Effector CD8-positive, alpha-beta T cell (primary cell): ENCODE measurements around the gene BAIAP2.

Experiments
- DNase-seq: peaks from one replicate; lab custom pipeline; 2025; lab: John Stamatoyannopoulos, UW

BAIAP2 gene

DNA sequence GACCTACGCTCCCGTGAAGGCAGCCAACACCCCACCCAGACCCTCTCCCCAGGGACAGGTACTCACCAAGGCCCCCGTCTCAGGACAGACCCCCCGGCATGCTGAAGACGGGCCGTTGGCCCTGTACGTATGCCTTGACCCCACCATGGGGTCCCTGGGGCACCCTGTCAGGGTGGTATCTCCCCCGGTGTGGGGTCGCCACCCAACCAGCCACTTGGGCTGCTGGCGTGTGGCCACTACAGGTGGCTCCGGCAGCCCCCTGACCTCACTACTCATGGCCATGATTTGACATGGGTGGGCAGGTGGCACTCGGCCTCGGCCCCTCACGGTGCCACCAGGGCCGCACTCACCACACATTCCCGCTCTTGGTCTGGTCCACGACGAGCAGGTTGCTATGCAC is 89.4 kb downstream of the BAIAP2 start:
- DNase-seq: no peak

DNA sequence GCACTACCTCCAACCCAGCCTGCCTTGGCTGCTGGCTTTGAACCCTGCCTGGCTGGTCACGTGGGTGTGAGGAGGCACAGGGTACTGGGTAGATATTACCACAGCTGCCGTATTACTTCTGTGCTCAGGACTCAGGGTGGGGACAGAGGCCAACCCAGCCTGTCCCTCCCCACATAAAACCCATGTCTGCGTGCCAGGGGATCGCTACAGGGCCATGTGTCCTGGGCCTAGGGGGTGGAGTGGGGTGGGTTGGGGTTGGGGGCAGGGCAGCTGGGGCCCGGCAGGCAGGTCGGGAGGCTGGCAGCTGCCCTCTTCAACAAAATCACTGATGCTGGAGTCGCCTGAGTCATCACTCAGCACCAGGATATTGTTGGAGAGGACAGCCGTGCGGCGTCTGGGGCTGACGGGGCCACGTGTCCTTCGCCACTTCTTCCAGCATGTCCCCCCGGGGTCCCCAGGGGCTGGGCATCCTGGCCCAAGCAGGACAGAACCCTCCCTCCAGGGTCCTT is 90.7 kb downstream of the BAIAP2 start:
- no peak for DNase-seq

- no peak for DNase-seq
Observed at GRCh38 chr17:81126281-81127132, 91.6 kb downstream of the BAIAP2 start.

GRCh38 chr17:81127133-81127455 is 92.1 kb downstream of the BAIAP2 start:
- no peak for DNase-seq

GRCh38 chr17:81127526-81128177 is 92.7 kb downstream of the BAIAP2 start:
- DNase-seq: no peak

DNA sequence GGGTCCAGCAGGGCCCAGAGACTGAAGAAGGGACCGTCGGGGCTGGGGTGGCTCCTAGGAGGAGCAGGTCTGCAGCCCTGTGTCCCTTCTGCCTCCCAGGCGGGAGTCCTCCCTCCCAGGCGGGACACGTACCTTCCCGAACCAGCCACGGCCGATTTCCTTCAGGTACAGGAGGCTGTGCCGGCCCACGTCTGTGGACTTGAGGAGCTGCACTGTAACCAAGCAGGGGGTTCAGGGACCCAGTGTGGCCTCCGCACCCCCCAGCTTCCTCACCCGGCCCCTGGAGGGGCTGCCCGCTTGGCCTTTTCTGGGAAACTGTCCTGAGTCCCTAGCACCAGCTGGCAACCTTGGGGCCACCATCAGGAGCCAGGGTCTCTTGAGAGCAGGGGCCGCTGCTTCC is 93.4 kb downstream of the BAIAP2 start:
- no peak for DNase-seq

DNA sequence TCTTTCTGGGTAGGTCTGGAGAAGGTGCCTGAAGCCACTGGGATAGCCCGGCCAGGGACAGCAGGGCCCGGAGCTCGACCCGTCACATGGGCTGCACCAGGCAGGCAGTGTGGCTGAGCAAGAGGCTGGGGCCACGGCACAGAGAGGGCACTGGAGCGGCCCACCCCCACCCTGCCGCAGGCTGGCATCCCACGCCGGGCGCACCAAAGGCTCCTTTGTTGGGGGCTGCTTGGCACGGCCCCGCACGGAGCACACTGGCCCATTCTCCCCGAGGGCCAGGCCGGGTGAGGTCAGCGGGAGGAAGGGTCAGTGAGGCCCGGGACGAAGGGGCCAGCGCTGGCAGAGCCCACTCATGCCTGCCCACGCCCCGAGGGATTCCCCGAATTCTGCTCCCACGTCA is 93.8 kb downstream of the BAIAP2 start:
- no peak for DNase-seq

DNA sequence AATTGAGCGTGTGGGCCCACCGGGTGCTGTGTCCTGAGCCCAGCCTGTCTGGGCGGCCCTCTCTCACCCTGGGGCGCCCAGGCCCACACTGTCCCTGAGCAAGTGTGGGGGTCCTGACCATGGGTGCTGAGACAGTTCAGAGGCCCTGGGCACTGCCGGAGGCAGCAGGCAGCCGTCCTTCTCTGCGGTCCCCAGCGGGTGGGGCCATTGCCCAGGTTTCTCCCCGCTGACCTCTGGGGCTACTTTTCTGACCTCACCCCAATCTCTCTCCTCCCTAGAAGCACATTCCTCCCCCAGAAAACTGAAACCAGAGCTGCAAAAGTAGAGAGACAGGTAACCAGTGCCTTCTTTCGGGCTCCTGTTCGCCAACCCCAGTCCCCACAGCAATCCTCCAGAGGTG is 94.3 kb downstream of the BAIAP2 start:
- no peak for DNase-seq

DNA sequence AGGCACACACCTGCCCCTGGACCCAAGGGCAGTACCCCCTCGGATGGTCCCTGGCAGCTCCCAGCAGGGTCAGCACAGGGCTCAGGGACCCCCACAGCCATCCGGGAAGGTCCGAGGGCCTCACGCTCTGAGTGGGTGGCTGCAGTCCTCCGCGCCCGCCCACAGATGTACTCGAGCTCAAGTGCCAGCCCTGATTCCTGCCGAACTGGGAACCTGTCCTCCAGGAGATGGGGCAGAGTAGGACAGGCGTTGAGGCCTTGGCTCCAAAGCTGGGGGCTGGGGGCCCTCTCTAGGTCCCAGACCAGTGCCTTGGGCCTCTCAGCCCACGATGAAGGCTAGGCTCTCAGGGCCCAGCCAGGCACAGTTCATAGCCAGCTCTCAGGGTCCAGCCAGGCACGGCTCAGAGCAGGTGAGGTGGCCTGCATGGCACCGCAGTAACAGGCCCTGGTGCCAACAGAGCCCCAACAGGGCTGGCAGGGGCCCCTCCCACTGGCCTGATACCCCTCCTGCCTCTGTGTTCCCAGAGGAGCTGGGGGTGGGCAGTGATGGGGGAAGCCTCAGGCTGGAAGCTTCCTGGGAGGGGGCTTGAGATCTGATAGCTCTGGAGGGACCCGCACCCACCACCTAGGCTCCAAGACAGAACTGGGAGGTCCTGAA is 94.9 kb downstream of the BAIAP2 start:
- DNase-seq: no peak

GRCh38 chr17:81130385-81131361 is 95.7 kb downstream of the BAIAP2 start:
- DNase-seq: no peak

DNA sequence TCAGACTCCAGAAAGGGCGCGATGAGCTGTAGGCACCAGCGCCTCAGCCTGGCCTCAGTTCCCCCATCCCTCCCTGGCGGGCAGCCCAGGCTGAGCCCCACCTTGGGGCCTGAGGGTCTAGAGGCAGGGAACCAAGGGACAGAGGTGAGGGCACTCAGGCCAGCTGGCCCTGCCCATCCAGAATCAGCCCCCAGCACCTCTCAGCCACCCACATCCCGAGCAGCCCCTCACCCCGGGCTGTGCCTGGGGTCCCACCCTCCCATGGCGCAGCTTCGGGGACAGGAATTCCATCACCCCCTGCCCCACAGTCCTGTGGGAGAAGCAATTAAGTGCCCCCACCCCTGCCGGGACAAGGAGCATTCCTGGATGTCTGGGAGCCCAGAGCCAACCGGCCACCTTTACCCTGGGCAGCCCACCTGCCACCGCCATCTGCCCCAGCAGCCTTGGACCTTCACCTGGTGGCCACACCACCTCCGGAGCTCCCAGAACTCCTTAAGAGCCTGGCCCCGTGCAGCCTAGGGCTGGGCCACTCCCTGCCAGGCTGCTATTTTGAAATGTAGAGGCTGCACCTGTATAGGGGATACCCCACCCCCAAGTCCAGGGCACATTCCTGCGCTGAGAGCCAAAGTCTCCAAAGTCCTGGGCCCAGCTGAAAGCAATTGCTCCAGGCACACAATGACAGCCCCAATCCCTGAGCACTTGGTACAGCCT is 96.7 kb downstream of the BAIAP2 start:
- no peak for DNase-seq

DNA sequence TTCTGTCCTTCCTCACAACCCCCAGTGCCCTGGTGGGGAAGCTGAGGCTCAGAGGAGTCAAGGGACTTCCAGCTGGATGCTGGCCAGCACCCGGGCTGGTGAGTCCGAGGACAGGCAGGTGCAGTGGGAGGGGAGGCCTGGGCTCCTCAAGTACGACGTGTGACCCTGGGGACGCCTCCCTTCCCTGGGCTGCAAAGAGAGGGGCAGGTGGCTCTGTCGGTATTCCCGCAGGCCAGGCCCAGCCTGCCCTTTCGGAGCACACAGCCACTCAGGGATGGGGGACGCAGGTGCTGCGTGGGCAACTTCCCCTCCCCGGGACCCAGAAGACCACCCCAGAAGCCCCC is 97.2 kb downstream of the BAIAP2 start:
- DNase-seq: no peak

DNA sequence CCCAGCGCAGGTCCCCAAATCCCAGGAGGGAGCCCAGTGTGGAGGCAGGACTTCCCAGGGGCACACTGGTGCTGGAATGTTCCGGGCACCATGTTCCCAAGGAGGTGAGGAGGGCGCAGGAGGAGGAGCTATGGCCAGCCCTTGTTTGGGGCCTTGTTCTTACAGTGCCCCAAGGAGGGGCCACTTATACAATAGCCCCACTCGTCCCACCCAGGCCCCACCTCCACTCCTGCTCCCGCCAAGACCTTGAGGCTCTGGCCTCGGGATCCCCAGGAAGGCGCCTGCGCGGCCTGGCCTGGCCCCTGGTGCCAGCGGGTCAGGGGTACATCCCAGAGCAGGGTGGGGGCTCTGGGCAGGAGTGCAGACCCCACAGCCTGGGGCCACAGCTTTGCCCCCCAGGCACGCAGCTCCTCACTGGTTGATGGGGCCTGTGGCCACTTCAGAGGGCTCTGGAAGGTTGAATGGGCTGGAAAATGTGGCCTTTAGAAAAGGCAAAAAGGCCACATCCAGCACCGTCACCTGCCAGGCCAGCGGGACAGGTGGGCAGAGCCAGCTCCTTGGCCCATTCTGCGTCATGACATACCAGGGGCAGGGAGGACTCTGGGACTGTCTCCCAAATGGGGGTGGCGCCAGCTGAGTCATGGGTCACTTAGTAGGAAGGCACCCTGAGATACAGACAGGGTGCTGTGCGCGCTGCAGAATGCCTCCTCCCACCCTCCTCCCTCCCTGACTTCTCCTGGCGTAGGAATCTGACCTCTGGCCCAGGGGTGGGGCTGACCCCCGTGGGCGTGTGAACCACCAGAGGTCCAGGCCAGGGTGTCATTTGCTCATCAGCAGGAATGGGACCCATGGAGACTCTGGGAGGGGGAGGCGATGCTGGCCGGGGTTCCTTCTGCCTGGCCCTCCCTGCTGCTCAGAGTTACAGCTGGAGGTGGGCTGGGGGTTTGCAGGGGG is 98.1 kb downstream of the BAIAP2 start:
- DNase-seq: no peak

GRCh38 chr17:81134064-81134781 is 99.3 kb downstream of the BAIAP2 start:
- DNase-seq: no peak

- DNase-seq: no peak
Observed at GRCh38 chr17:81135505-81136278, 100.7 kb downstream of the BAIAP2 start.

- no peak for DNase-seq
Observed at GRCh38 chr17:81136366-81136765, 101.4 kb downstream of the BAIAP2 start.

DNA sequence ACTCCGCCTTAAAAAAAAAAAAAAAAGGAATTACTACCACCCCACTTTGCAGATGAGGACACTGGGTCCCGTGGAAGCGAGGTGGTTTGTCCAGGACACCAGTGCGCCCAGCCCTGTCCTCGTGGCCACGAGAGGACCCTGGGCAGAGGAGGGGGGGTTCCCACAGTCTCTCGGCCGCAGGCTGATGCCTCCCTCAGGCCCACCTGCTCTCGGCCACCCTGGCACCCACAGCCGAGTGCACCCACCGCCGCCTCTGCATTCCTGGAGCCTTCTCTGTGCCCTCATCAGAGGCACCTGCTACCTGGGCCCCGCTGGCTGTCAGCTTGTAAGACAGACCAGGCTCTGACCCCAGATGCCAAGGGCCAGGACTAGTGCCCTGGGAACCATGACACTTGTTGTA is 102.3 kb downstream of the BAIAP2 start:
- DNase-seq: no peak

DNA sequence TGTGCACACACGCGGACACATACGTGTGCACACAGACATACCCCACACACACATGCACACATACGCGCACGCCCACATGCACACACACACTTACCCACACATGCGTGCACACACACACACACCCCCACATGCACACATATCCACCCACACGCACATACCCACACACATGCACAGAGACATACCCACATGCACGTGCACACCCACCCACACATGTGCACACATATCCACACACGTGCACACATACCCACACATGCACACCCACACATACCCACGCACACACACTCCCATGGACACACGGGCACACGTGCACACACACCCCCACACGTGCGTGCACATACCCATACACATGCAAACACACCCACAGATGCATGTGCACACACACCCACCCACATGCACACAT is 103.1 kb downstream of the BAIAP2 start:
- no peak for DNase-seq

GRCh38 chr17:81138500-81138899 is 103.5 kb downstream of the BAIAP2 start:
- DNase-seq: no peak
